SK-N-SH treated with all-trans-retinoic acid at 6 μM for 48 hours (cell line): ENCODE data around the gene TRIM71.

Experiments used
- CREB5 ChIP-seq: fragments of 250-450 bp; sonication (Bioruptor Pico); IDR thresholded peaks from 2 replicates; pipeline ENCODE4 v1.5.1; 2020; ENCODE audit warnings: low read depth, mild to moderate bottlenecking, moderate library complexity
- ZFP3 ChIP-seq: fragments of 250-450 bp; sonication (Bioruptor Pico); IDR thresholded peaks from 2 replicates; pipeline ENCODE4 v1.5.0; 2020; ENCODE audit warnings: mild to moderate bottlenecking, moderate library complexity

GRCh38 chr3:32910954-32911353, 93.2 kb downstream of the TRIM71 start:
- TF ChIP-seq ZFP3 (no peak), CREB5 (CRISPR knock-in tag) (no peak)
